IPS-15b (cell line): ENCODE measurements around the gene DNAH3.
"Not testable (repeated sequence)": the region's sequence is repeated elsewhere in the genome, so short reads cannot be mapped to it uniquely, and the experiment has no call there.

Experiments used
- H3K27me3 ChIP-seq: one replicate; pipeline ENCODE4 v1.6.1; 2013; ENCODE audit warnings: low read length; ENCODE audit not compliant: control insufficient read depth, insufficient read depth
- H3K36me3 ChIP-seq: one replicate; pipeline ENCODE4 v1.6.1; 2013; ENCODE audit warnings: low read length; ENCODE audit not compliant: control insufficient read depth, insufficient read depth
- H3K4me1 ChIP-seq: one replicate; pipeline ENCODE4 v1.6.1; 2013; ENCODE audit warnings: mild to moderate bottlenecking, low read length; ENCODE audit not compliant: control insufficient read depth, insufficient read depth
- H3K4me3 ChIP-seq: one replicate; pipeline ENCODE4 v1.5.1; 2013; ENCODE audit warnings: low read depth, low read length
- H3K9ac ChIP-seq: one replicate; pipeline ENCODE4 v1.6.1; 2013; ENCODE audit warnings: low read depth, mild to moderate bottlenecking, low read length
- H3K9me3 ChIP-seq: one replicate; pipeline ENCODE4 v1.6.1; 2013; ENCODE audit warnings: mild to moderate bottlenecking, low read length; ENCODE audit not compliant: control insufficient read depth, insufficient read depth

DNAH3 gene

GRCh38 chr16:21078563-21078962 is 72.1 kb downstream of the DNAH3 start:
- H3K9ac ChIP-seq, result no peak overlapping the region
- no peaks in the 10 kb centered on the region for H3K27me3 ChIP-seq
- no peaks in the 10 kb centered on the region for H3K9me3 ChIP-seq
- no peaks in the 10 kb centered on the region for H3K4me1 ChIP-seq
- no peaks in the 10 kb centered on the region for H3K36me3 ChIP-seq
- H3K4me3 ChIP-seq, result no peak overlapping the region

GRCh38 chr16:21076186-21076883 is 74.3 kb downstream of the DNAH3 start:
- Histone ChIP-seq H3K36me3 (no peaks in the 10 kb centered on the region), H3K9ac (no peak overlapping the region), H3K9me3 (no peaks in the 10 kb centered on the region), H3K4me1 (no peaks in the 10 kb centered on the region), H3K4me3 (no peak overlapping the region), H3K27me3 (no peaks in the 10 kb centered on the region)

- H3K4me1 ChIP-seq, result no peaks in the 10 kb centered on the region
- no peak overlapping the region for H3K4me3 ChIP-seq
- H3K27me3 ChIP-seq, result no peaks in the 10 kb centered on the region
- H3K36me3 ChIP-seq, result no peaks in the 10 kb centered on the region
- no peaks in the 10 kb centered on the region for H3K9me3 ChIP-seq
- no peak overlapping the region for H3K9ac ChIP-seq
These were observed 75.4 kb downstream of the DNAH3 start for GRCh38 chr16:21075252-21075651.

DNA sequence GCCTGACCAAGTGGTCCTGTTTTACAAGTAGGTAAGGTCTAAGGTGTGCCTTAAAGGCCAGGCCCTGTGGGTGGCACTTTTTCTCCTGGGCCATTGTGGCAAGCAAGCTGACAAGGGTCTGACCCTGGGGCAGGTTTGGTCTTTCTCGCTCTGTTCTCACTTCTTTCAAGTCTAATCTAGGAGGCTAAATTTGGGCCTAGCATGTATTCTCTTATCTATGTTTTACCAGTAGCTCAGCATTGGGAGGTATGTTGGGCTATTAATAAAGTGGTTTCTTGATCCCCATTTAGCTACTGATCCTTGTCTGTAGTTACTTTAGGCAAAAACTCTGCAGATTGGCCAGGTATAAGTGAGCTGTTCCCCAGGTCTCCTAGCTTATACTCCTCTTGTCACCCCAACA is 77.7 kb downstream of the DNAH3 start:
- Histone ChIP-seq H3K9ac (no peak overlapping the region), H3K4me3 (no peak overlapping the region)

GRCh38 chr16:21071741-21072140 is 78.9 kb downstream of the DNAH3 start:
- Histone ChIP-seq H3K4me3 (no peak overlapping the region), H3K9ac (no peak overlapping the region), H3K36me3 (no peaks in the 10 kb centered on the region), H3K27me3 (no peaks in the 10 kb centered on the region), H3K9me3 (no peaks in the 10 kb centered on the region), H3K4me1 (no peaks in the 10 kb centered on the region)

More for the DNA sequence above, 77.7 kb downstream of the DNAH3 start:
- H3K27me3 ChIP-seq, result no peaks in the 10 kb centered on the region
- H3K4me1 ChIP-seq, result no peaks in the 10 kb centered on the region
- no peaks in the 10 kb centered on the region for H3K36me3 ChIP-seq
- H3K9me3 ChIP-seq, result no peaks in the 10 kb centered on the region

DNA sequence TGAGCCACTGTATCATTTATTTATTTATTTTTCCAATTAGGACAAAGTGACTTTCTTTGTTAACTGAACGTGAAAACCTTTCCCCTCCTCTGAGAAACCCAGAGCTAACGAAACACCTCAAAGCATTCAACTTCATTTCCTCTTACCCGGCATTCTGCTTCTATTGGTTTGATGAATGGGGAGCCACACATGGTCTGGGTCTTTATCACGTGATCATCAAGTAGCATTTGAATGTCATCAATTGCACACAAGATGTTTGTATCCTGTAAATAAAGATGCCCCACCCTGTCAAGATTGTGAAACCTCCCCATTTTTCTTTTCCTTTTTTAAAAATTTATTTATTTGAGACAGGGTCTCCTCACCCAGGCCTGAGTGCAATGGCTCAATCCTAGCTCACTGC is 80.1 kb downstream of the DNAH3 start:
- Histone ChIP-seq H3K4me1 (no peaks in the 10 kb centered on the region), H3K9ac (no peak overlapping the region), H3K36me3 (no peaks in the 10 kb centered on the region), H3K4me3 (no peak overlapping the region), H3K9me3 (no peaks in the 10 kb centered on the region), H3K27me3 (no peaks in the 10 kb centered on the region)

DNA sequence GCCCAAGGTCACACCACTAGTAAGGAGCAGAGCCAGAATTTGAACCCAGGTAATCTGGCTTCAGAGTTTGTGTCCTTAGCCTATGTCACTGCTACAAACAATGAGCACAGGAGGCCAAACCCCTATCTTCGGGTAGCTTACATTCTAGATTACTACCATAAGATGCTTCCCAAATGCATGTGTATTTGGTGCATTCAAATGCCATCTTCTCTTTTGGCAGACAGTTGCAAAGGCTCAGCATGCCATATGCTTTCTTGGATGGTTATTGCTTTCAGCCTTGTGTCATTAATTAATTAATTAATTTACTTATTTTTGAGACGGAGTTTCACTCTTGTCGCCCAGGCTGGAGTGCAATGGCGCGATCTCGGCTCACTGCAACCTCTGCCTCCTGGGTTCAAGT is 80.7 kb downstream of the DNAH3 start:
- Histone ChIP-seq H3K27me3 (no peaks in the 10 kb centered on the region), H3K9ac (no peak overlapping the region), H3K4me1 (no peaks in the 10 kb centered on the region), H3K9me3 (no peaks in the 10 kb centered on the region), H3K4me3 (no peak overlapping the region), H3K36me3 (no peaks in the 10 kb centered on the region)

DNA sequence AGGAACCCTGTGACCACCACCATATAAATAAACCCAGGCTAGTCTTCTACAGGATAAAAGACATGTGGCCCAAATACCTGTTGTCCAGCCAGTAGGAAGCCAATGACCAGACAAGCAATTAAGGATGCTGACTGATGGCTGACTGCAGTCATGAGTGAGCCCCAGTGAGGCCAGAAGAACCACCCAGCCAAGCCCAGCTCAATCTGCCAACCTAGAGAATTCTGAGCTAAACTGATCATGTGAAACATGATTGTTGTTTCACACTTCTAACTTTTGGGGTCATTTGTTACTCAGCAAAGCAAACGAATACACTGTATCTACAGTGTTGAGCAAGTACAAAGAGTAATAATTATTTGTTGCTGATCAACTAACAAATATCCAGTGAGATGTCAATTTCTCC is 86.4 kb downstream of the DNAH3 start:
- no peak overlapping the region for H3K4me3 ChIP-seq
- H3K9me3 ChIP-seq, result no peaks in the 10 kb centered on the region
- H3K36me3 ChIP-seq, result no peaks in the 10 kb centered on the region
- no peaks in the 10 kb centered on the region for H3K4me1 ChIP-seq
- no peaks in the 10 kb centered on the region for H3K27me3 ChIP-seq
- H3K9ac ChIP-seq, result no peak overlapping the region

DNA sequence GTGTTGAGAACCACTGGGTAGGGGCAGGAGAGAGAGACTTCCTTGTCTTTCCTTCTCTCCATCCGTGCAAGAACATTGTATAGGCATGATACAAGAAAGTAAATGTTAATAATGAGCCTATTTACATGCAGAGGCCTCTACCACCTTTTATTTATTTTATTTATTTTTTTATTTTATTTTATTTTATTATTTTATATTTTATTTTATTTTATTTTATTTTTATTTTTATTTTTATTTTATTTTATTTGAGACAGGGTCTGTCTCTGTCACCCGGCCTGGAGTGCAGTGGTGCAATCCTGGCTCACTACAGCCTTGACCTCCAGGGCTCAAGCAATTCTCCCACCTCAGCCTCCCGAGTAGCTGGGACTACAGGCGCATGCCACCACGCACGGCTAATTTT is 87.3 kb downstream of the DNAH3 start:
- not testable (repeated sequence) for H3K4me3 ChIP-seq, H3K9ac ChIP-seq

DNA sequence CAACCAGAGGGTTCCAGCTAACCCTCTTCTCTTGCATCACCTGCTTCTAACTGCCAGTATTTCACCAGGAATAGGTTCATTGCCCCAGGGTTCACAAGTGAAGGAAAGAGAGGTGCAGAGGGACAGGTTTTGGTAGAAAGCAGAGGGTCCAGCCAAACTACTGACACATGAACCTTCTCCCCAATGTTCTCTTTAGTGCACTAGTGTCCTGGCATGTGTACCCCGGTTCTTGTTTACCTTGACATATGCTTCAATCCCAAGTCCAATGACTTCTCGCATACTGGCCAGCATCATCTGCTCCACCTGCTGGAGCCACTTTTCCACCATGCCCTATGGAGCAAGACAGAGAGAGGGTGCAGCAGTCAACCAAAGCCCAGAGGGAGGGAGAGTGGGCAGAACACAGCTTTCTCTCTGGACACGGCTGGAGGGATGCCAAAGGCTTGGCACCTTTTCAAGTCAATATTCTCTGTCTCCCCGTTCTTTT is 90.6 kb downstream of the DNAH3 start:
- Histone ChIP-seq H3K36me3 (no peaks in the 10 kb centered on the region), H3K27me3 (no peaks in the 10 kb centered on the region), H3K4me1 (no peaks in the 10 kb centered on the region), H3K9me3 (no peaks in the 10 kb centered on the region), H3K4me3 (no peak overlapping the region), H3K9ac (no peak overlapping the region)

More for the DNA sequence above, 87.3 kb downstream of the DNAH3 start:
- H3K4me1 ChIP-seq, H3K36me3 ChIP-seq, H3K27me3 ChIP-seq, H3K9me3 ChIP-seq: not testable (repeated sequence)

GRCh38 chr16:21057875-21058274 is 92.8 kb downstream of the DNAH3 start:
- H3K4me1 ChIP-seq, result no peaks in the 10 kb centered on the region
- H3K9ac ChIP-seq, result no peak overlapping the region
- no peak overlapping the region for H3K4me3 ChIP-seq
- H3K9me3 ChIP-seq, result no peaks in the 10 kb centered on the region
- no peaks in the 10 kb centered on the region for H3K27me3 ChIP-seq
- H3K36me3 ChIP-seq, result no peaks in the 10 kb centered on the region

DNA sequence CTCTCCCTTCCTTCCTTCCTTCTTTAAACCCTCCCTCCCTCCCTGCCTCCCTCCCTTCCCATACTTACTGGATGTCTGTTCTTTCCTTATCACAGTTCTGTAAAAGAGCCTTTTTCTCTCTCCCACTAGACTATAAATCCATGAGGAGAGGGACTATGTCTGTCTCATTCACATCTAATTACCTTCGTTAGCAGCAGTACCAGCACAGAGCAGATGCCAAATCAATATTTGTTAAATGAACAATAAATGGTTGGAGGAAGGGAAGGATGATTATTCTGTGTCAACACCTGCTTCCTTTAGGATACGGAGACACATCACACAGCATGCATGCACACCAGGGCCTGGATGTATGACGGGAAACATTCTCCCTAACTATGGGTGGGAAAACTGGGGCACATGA is 94.2 kb downstream of the DNAH3 start:
- no peaks in the 10 kb centered on the region for H3K4me1 ChIP-seq
- H3K27me3 ChIP-seq, result no peaks in the 10 kb centered on the region
- no peak overlapping the region for H3K9ac ChIP-seq

More for the DNA sequence above, 94.2 kb downstream of the DNAH3 start:
- no peaks in the 10 kb centered on the region for H3K36me3 ChIP-seq
- no peak overlapping the region for H3K4me3 ChIP-seq
- H3K9me3 ChIP-seq, result no peaks in the 10 kb centered on the region
